Adrenal gland (tissue), 12 donors: Measurements from ENCODE around the gene DOCK9. TPM values are rescaled to one million over a fixed set of nuclear protein-coding genes. Genes with fewer than 3 reads are reported as not detected.

Experiments
- DNase-seq, 7 donors: peaks; one replicate each; pipeline ENCODE4 v3.0.0-alpha.2; 2019 to 2020
- H3K27ac ChIP-seq, 5 donors: fragments of 200-600 bp; sonication (generic) in 4 of 5; 1 replicate in 3 of 5; 2 replicates in 2 of 5; pipeline versions ENCODE4 v1.5.1 to v1.8.0; 2016 to 2020; ENCODE audit warnings: mild to moderate bottlenecking in 1 of 5
- H3K27me3 ChIP-seq: fragments of 200-600 bp; 2 replicates; pipeline ENCODE4 v1.8.0; 2021
- H3K36me3 ChIP-seq, 2 donors: fragments of 200-600 bp; replicated peaks in 1 of 2; 1 replicate in 1 of 2; 2 replicates in 1 of 2; pipeline versions ENCODE4 v1.5.1 to v1.8.0; 2018 to 2022
- H3K4me1 ChIP-seq, 2 donors: fragments of 200-600 bp; replicated peaks in 1 of 2; 1 replicate in 1 of 2; 2 replicates in 1 of 2; pipeline versions ENCODE4 v1.5.1 to v1.8.0; 2018 to 2021
- H3K4me3 ChIP-seq, 4 donors: fragments of 200-600 bp; sonication (generic) in 3 of 4; one replicate each; pipeline ENCODE4 v1.5.1; 2016 to 2018
- H3K9me3 ChIP-seq, 3 donors: fragments of 200-600 bp; sonication (generic) in 1 of 3; replicated peaks in 1 of 3; 1 replicate in 2 of 3; 2 replicates in 1 of 3; pipeline versions ENCODE4 v1.5.1 to v1.8.0; 2016 to 2021
- POLR2A ChIP-seq, 2 donors: fragments of 450-650 bp; IDR thresholded peaks; one replicate each; pipeline ENCODE4 v1.6.1; 2017; ENCODE audit warnings: antibody characterized with exemption in 2 of 2, mild to moderate bottlenecking in 2 of 2, moderate library complexity in 1 of 2
- WGBS, 4 donors: extraction: QIAGEN DNeasy Blood & Tissue Kit in 2 of 4; methylation state at CpG; one replicate each; pipeline versions ENCODE4 v1.1.5 to v1.1.7; 2013 to 2017; 5-methylcytosine and 5-hydroxymethylcytosine counted together
- intact Hi-C, 2 donors: fragments of 100-400 bp; cut with DNase I; formaldehyde crosslinking; loops; one replicate each; pipeline versions ENCODE4 v1.14.1 to v1.15.0; 2022 to 2023
- polyA plus RNA-seq, 3 donors: library from polyadenylated mRNA; stranded (reverse); fragments of 200-250 nt in 2 of 3; fragments of 350-450 nt in 1 of 3; fragmentation: Illumina TruSeq in 1 of 3; extraction: RNeasy Lipid Tissue Mini Kit (QIAGEN cat#74804) in 1 of 3; gene quantifications; one replicate each; pipeline ENCODE4 v1.2.3, GENCODE V29; 2013 to 2014
- total RNA-seq, 9 donors: library from RNA; depleted of rRNA in 4 of 9; stranded (reverse); fragments of >200 nt in 4 of 9; fragments of 120-200 nt in 1 of 9; fragmentation: NEBNext Ultra II Directional in 1 of 9; extraction: Animal tissue kit (Norgen Biotek cat#: 25700) in 1 of 9; gene quantifications; one replicate each; pipeline versions ENCODE4 v1.1.0 to v1.2.4, GENCODE V29; 2013 to 2023
- TF ChIP-seq, protein P1 (sequence below), 6 experiments: fragments of 450-650 bp in 4 of 6; fragments of 200-600 bp in 2 of 6; sonication (generic) in 1 of 6; IDR thresholded peaks; 1 replicate in 5 of 6; 2 replicates in 1 of 6; pipeline versions ENCODE4 v1.5.1 to v1.8.0; 2016 to 2021; ENCODE audit warnings: antibody characterized with exemption in 6 of 6, mild to moderate bottlenecking in 2 of 6, moderate library complexity in 1 of 6
- donor health status: healthy with polysubstance abuse.
- donor health status: Bipolar disorder and iron deficiency.
- donor health status: DM: yes; HTN: yes; CAD: no.
- donor health status: DM: no; HTN: no; CAD: no.
- donor health status: DM: no; HTN: no; CAD: no.
- donor health status: DM: yes; HTN: yes; CAD: no.

The DOCK9 gene
- total and polyA plus RNA-seq, 12 donors: 16.2 to 83.4 (median 51.9) TPM

- H3K27ac ChIP-seq: no peak overlapping the region
- no peak for DNase-seq
- WGBS, 4 donors: 91 to 94% (median 92%) methylated on average over 9 to 11 of the region's 11 CpGs
- TF ChIP-seq, protein P1, sequence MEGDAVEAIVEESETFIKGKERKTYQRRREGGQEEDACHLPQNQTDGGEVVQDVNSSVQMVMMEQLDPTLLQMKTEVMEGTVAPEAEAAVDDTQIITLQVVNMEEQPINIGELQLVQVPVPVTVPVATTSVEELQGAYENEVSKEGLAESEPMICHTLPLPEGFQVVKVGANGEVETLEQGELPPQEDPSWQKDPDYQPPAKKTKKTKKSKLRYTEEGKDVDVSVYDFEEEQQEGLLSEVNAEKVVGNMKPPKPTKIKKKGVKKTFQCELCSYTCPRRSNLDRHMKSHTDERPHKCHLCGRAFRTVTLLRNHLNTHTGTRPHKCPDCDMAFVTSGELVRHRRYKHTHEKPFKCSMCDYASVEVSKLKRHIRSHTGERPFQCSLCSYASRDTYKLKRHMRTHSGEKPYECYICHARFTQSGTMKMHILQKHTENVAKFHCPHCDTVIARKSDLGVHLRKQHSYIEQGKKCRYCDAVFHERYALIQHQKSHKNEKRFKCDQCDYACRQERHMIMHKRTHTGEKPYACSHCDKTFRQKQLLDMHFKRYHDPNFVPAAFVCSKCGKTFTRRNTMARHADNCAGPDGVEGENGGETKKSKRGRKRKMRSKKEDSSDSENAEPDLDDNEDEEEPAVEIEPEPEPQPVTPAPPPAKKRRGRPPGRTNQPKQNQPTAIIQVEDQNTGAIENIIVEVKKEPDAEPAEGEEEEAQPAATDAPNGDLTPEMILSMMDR (IDR thresholded peaks at IDR 0.05): no peak
- TF ChIP-seq POLR2A (IDR thresholded peaks at IDR 0.05): no peak
- H3K4me3 ChIP-seq: no peak overlapping the region
- intact Hi-C loops: no loop called here
- H3K36me3 ChIP-seq: no peaks in the 10 kb centered on the region
- H3K27me3 ChIP-seq: no peaks in the 10 kb centered on the region
- peaks cover 6 to 13% of the 10 kb centered on the region in 2 donors for H3K4me1 ChIP-seq
- H3K9me3 ChIP-seq: no peaks in the 10 kb centered on the region
These were observed 17.0 kb downstream of the DOCK9 start for GRCh38 chr13:98960606-98961502.

- H3K27ac ChIP-seq: no peak overlapping the region
- WGBS, 4 donors: 88 to 97% (median 93%) methylated on average over 14 of the region's 14 CpGs
- no peak for DNase-seq
- H3K9me3 ChIP-seq: no peaks in the 10 kb centered on the region
- peaks cover 6 to 13% of the 10 kb centered on the region in 2 donors for H3K4me1 ChIP-seq
- H3K36me3 ChIP-seq: no peaks in the 10 kb centered on the region
- TF ChIP-seq, protein P1 (IDR thresholded peaks at IDR 0.05): no peak
- TF ChIP-seq POLR2A (IDR thresholded peaks at IDR 0.05): no peak
- intact Hi-C loops: no loop called here
- H3K27me3 ChIP-seq: no peaks in the 10 kb centered on the region
- H3K4me3 ChIP-seq: no peak overlapping the region
These were observed 17.9 kb downstream of the DOCK9 start for GRCh38 chr13:98959786-98960605.

DNA sequence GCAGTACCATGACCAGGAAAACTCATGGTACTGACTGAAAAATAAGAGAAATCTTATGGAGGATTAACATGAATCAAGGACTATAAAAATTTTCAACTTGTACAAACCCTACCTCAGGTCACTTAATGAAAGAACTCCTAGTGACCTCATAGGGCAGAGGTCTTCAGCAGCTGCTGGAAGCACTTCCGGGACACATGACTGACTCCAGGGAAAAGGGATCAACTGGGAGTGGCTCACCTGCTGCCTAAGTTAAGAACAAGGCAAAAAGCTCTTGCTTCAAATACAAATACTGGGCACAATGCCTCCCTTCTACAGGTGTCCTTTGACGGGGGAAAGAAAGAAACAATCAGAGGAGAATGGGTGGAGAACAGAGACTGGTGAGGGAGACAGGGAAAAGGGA is 18.6 kb downstream of the DOCK9 start:
- Histone ChIP-seq H3K27ac (no peak overlapping the region), H3K4me1 (peaks cover 6 to 13% of the 10 kb centered on the region in 2 donors), H3K9me3 (no peaks in the 10 kb centered on the region), H3K27me3 (no peaks in the 10 kb centered on the region), H3K4me3 (no peak overlapping the region), H3K36me3 (no peaks in the 10 kb centered on the region)
- WGBS, 4 donors: 81 to 95% (median 88%) methylated on average over 2 of the region's 2 CpGs
- intact Hi-C loops: no loop called here
- no peak for DNase-seq
- TF ChIP-seq POLR2A (IDR thresholded peaks at IDR 0.05): no peak
- TF ChIP-seq, protein P1 (IDR thresholded peaks at IDR 0.05): no peak

DNA sequence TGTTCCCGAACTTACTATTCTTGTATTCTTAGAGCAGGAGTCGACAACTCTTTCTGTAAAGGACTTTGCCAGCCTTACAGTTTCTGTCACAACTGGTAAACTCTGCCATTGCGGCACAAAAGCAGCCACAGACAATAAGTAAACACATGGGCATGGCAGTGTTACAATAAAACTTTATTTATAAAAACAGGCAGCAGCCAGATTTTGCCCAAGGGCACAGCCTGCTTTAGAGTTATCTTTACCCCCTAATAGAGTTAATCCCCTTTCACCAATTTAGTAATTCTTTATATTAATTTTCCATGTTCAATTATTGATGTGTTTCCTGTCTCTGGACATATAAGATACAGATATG is 19.4 kb downstream of the DOCK9 start:
- H3K36me3 ChIP-seq: no peaks in the 10 kb centered on the region
- no peak for TF ChIP-seq POLR2A (IDR thresholded peaks at IDR 0.05)
- TF ChIP-seq, protein P1 (IDR thresholded peaks at IDR 0.05): no peak
- no peaks in the 10 kb centered on the region for H3K9me3 ChIP-seq
- H3K27me3 ChIP-seq: no peaks in the 10 kb centered on the region
- DNase-seq: no peak
- 96 to 98% (median 97%) methylated on average over 3 of the region's 3 CpGs for WGBS, 4 donors
- no peak overlapping the region for H3K27ac ChIP-seq
- H3K4me1 ChIP-seq: peaks cover under 1 to 7% of the 10 kb centered on the region in 2 donors
- H3K4me3 ChIP-seq: no peak overlapping the region
- intact Hi-C loops: no loop called here
